Body of pancreas (tissue), 4 donors: ENCODE measurements around the gene RFX4. TPM values are rescaled to one million over a fixed set of nuclear protein-coding genes. Genes with fewer than 3 reads are reported as not detected.

ENCODE experiments used
- ATAC-seq: fragments of 150-250 bp; one replicate; pipeline ENCODE4 v1.9.1; 2016
- DNase-seq, 4 donors: peaks; one replicate each; pipeline ENCODE4 v3.0.0-alpha.2; 2019
- H3K27ac ChIP-seq, 4 donors: fragments of 200-600 bp; sonication (generic); 1 replicate in 3 of 4; 2 replicates in 1 of 4; pipeline versions ENCODE4 v1.5.1 to v1.6.1; 2016 to 2019; ENCODE audit warnings: mild to moderate bottlenecking in 1 of 4, mixed read lengths in 1 of 4, moderate library complexity in 1 of 4
- H3K27me3 ChIP-seq, 2 donors: fragments of 200-600 bp; sonication (generic); one replicate each; pipeline ENCODE4 v1.6.0; 2016; ENCODE audit warnings: mild to moderate bottlenecking in 1 of 2
- H3K36me3 ChIP-seq, 2 donors: fragments of 200-600 bp; sonication (generic); replicated peaks in 1 of 2; 2 replicates each; pipeline ENCODE4 v1.5.1; 2016; ENCODE audit warnings: low read depth in 2 of 2; ENCODE audit not compliant: insufficient read depth in 1 of 2
- H3K4me1 ChIP-seq: fragments of 200-600 bp; sonication (generic); one replicate; pipeline ENCODE4 v1.6.0; 2016
- H3K4me3 ChIP-seq, 2 donors: fragments of 200-600 bp; sonication (generic); 1 replicate in 1 of 2; 2 replicates in 1 of 2; pipeline ENCODE4 v1.5.1; 2016 to 2019
- H3K9me3 ChIP-seq, 3 donors: fragments of 200-600 bp; sonication (generic); 1 replicate in 2 of 3; 2 replicates in 1 of 3; pipeline ENCODE4 v1.5.1; 2016
- CTCF ChIP-seq, 7 experiments: fragments of 450-650 bp in 4 of 7; fragments of 200-600 bp in 3 of 7; sonication (generic) in 3 of 7; IDR thresholded peaks; one replicate each; pipeline ENCODE4 v1.5.1; 2016 to 2019; ENCODE audit warnings: antibody characterized with exemption in 7 of 7
- POLR2A ChIP-seq, 3 donors: fragments of 450-650 bp; IDR thresholded peaks; one replicate each; pipeline ENCODE4 v1.6.1; 2016; ENCODE audit warnings: antibody characterized with exemption in 3 of 3, mild to moderate bottlenecking in 2 of 3
- WGBS, 2 donors: methylation state at CpG; one replicate each; pipeline ENCODE4 v1.1.5; 2017; 5-methylcytosine and 5-hydroxymethylcytosine counted together
- intact Hi-C: fragments of 100-400 bp; cut with DNase I; formaldehyde crosslinking; loops from one replicate; pipeline ENCODE4 v1.15.1; 2023
- total RNA-seq, 2 donors: library from RNA; depleted of rRNA; stranded (reverse); fragments of >200 nt; gene quantifications; one replicate each; pipeline ENCODE4 v1.1.0, GENCODE V29; 2016

Gene RFX4
- total RNA-seq, 2 donors from 2014 or later = not detected

- no peaks in the 10 kb centered on the region for H3K4me1 ChIP-seq
- WGBS, 2 donors = 69 to 78% methylated on average over 8 of the region's 8 CpGs
- DNase-seq = no peak
- no peak for TF ChIP-seq CTCF (IDR thresholded peaks at IDR 0.05)
- TF ChIP-seq POLR2A (IDR thresholded peaks at IDR 0.05) = no peak
- no peaks in the 10 kb centered on the region for H3K36me3 ChIP-seq
- no peaks in the 10 kb centered on the region for H3K27me3 ChIP-seq
- no peak for ATAC-seq
- no peak overlapping the region for H3K4me3 ChIP-seq
- intact Hi-C loops = no loop called here
- no peak overlapping the region for H3K27ac ChIP-seq
- no peaks in the 10 kb centered on the region for H3K9me3 ChIP-seq
These were observed 126.3 kb downstream of the RFX4 start for GRCh38 chr12:106709068-106709511.

GRCh38 chr12:106710143-106710893 lies 127.5 kb downstream of the RFX4 start:
- WGBS, 2 donors = 46 to 58% methylated on average over 10 of the region's 10 CpGs
- DNase-seq (no peak), ATAC-seq (no peak)
- intact Hi-C loops = no loop called here
- TF ChIP-seq CTCF (IDR thresholded peaks at IDR 0.05) (no peak), POLR2A (IDR thresholded peaks at IDR 0.05) (no peak)
- Histone ChIP-seq H3K4me1 (no peaks in the 10 kb centered on the region), H3K27ac (no peak overlapping the region), H3K36me3 (no peaks in the 10 kb centered on the region), H3K9me3 (no peaks in the 10 kb centered on the region), H3K4me3 (no peak overlapping the region), H3K27me3 (no peaks in the 10 kb centered on the region)

- intact Hi-C loops = no loop called here
- no peak for DNase-seq
- WGBS, 2 donors = 46 to 55% methylated on average over 3 of the region's 3 CpGs
These were observed 128.5 kb downstream of the RFX4 start for GRCh38 chr12:106711316-106711715.

GRCh38 chr12:106712768-106713167 lies 130.0 kb downstream of the RFX4 start:
- Histone ChIP-seq H3K9me3 (no peaks in the 10 kb centered on the region), H3K4me1 (no peaks in the 10 kb centered on the region), H3K27me3 (no peaks in the 10 kb centered on the region), H3K27ac (no peak overlapping the region), H3K4me3 (no peak overlapping the region), H3K36me3 (no peaks in the 10 kb centered on the region)
- no peak for ATAC-seq
- TF ChIP-seq CTCF (IDR thresholded peaks at IDR 0.05) (no peak), POLR2A (IDR thresholded peaks at IDR 0.05) (no peak)
- intact Hi-C loops = no loop called here
- DNase-seq = no peak
- 84 to 87% methylated on average over 8 of the region's 8 CpGs for WGBS, 2 donors

More at GRCh38 chr12:106711316-106711715, 128.5 kb downstream of the RFX4 start:
- H3K4me3 ChIP-seq = no peak overlapping the region
- no peak for TF ChIP-seq POLR2A (IDR thresholded peaks at IDR 0.05)
- TF ChIP-seq CTCF (IDR thresholded peaks at IDR 0.05) = no peak
- H3K27me3 ChIP-seq = no peaks in the 10 kb centered on the region
- H3K27ac ChIP-seq = no peak overlapping the region
- no peaks in the 10 kb centered on the region for H3K9me3 ChIP-seq
- no peak for ATAC-seq
- no peaks in the 10 kb centered on the region for H3K4me1 ChIP-seq
- H3K36me3 ChIP-seq = no peaks in the 10 kb centered on the region

- DNase-seq = no peak
- H3K9me3 ChIP-seq = no peaks in the 10 kb centered on the region
- no peak for TF ChIP-seq POLR2A (IDR thresholded peaks at IDR 0.05)
- TF ChIP-seq CTCF (IDR thresholded peaks at IDR 0.05) = no peak
- intact Hi-C loops = no loop called here
- H3K27me3 ChIP-seq = no peaks in the 10 kb centered on the region
- WGBS, 2 donors = 73 to 87% methylated on average over 3 of the region's 3 CpGs
- no peak overlapping the region for H3K27ac ChIP-seq
- no peaks in the 10 kb centered on the region for H3K4me1 ChIP-seq
- H3K4me3 ChIP-seq = no peak overlapping the region
- no peak for ATAC-seq
- H3K36me3 ChIP-seq = no peaks in the 10 kb centered on the region
These were observed 132.1 kb downstream of the RFX4 start for GRCh38 chr12:106714926-106715325.
